Liver (tissue), 9 donors: Measurements from ENCODE around the gene L3MBTL1. TPM values are rescaled to one million over a fixed set of nuclear protein-coding genes. Genes with fewer than 3 reads are reported as not detected.

ENCODE experiments used
- DNase-seq: peaks from one replicate; pipeline ENCODE4 v3.0.0-alpha.2; 2017; ENCODE audit warnings: low spot score
- H3K27ac ChIP-seq, 2 donors: one replicate each; pipeline ENCODE4 v1.7.0; 2013; ENCODE audit warnings: inconsistent platforms in 2 of 2, low read length in 2 of 2, control low read depth in 1 of 2, low read depth in 1 of 2, mild to moderate bottlenecking in 1 of 2
- H3K27me3 ChIP-seq, 4 donors: one replicate each; pipeline versions ENCODE4 v1.6.1 to v1.7.0; 2013; ENCODE audit warnings: low read length in 3 of 4, inconsistent platforms in 1 of 4, mild to moderate bottlenecking in 1 of 4, moderate library complexity in 1 of 4; ENCODE audit not compliant: control insufficient read depth in 4 of 4, insufficient read depth in 4 of 4
- H3K36me3 ChIP-seq, 4 donors: one replicate each; pipeline versions ENCODE4 v1.6.1 to v1.7.0; 2013; ENCODE audit warnings: low read length in 3 of 4, mild to moderate bottlenecking in 3 of 4, low read depth in 1 of 4, moderate library complexity in 1 of 4; ENCODE audit not compliant: control insufficient read depth in 4 of 4, insufficient read depth in 3 of 4
- H3K4me1 ChIP-seq, 4 donors: one replicate each; pipeline versions ENCODE4 v1.6.1 to v1.7.0; 2013; ENCODE audit warnings: low read length in 3 of 4, mild to moderate bottlenecking in 3 of 4, moderate library complexity in 1 of 4; ENCODE audit not compliant: control insufficient read depth in 4 of 4, insufficient read depth in 4 of 4
- H3K4me3 ChIP-seq, 3 donors: one replicate each; pipeline versions ENCODE4 v1.6.1 to v1.7.0; 2013; ENCODE audit warnings: low read length in 3 of 3, control low read depth in 1 of 3, low read depth in 1 of 3, mild to moderate bottlenecking in 1 of 3
- H3K9ac ChIP-seq, 2 donors: one replicate each; pipeline ENCODE4 v1.7.0; 2013; ENCODE audit warnings: low read length in 2 of 2, mild to moderate bottlenecking in 2 of 2, moderate library complexity in 2 of 2, control low read depth in 1 of 2, low read depth in 1 of 2
- H3K9me3 ChIP-seq, 4 donors: one replicate each; pipeline versions ENCODE4 v1.6.1 to v1.7.0; 2013; ENCODE audit warnings: low read length in 3 of 4; ENCODE audit not compliant: control insufficient read depth in 4 of 4
- ATF3 ChIP-seq: IDR thresholded peaks from 2 replicates; pipeline ENCODE4 v1.6.1; 2016; ENCODE audit warnings: antibody characterized with exemption
- CTCF ChIP-seq: fragments of 150-350 bp; IDR thresholded peaks from 2 replicates; pipeline ENCODE4 v1.5.1; 2017; ENCODE audit warnings: improper control_type of control experiment, low read depth, low read length; ENCODE audit not compliant: missing input control
- EGR1 ChIP-seq, 2 donors: IDR thresholded peaks; 2 replicates each; pipeline ENCODE4 v1.6.1; 2016 to 2018; ENCODE audit warnings: antibody characterized with exemption in 2 of 2, low read depth in 2 of 2
- FOXA1 ChIP-seq: IDR thresholded peaks from 2 replicates; pipeline ENCODE4 v1.6.1; 2016; ENCODE audit warnings: antibody characterized with exemption
- FOXA2 ChIP-seq: IDR thresholded peaks from 2 replicates; pipeline ENCODE4 v1.6.1; 2016; ENCODE audit warnings: antibody characterized with exemption
- GABPA ChIP-seq, 2 donors: IDR thresholded peaks in 1 of 2; conservative IDR thresholded peaks in 1 of 2; 2 replicates each; pipeline ENCODE4 v1.6.1; 2016; ENCODE audit warnings: antibody characterized with exemption in 2 of 2, mild to moderate bottlenecking in 1 of 2, moderate library complexity in 1 of 2
- HNF4A ChIP-seq, 2 donors: conservative IDR thresholded peaks; 2 replicates each; pipeline ENCODE4 v1.6.1; 2016; ENCODE audit warnings: antibody characterized with exemption in 2 of 2, mild to moderate bottlenecking in 2 of 2
- HNF4G ChIP-seq: IDR thresholded peaks from 2 replicates; pipeline ENCODE4 v1.6.1; 2016; ENCODE audit warnings: antibody characterized with exemption
- JUND ChIP-seq, 2 donors: IDR thresholded peaks; 2 replicates each; pipeline ENCODE4 v1.6.1; 2016; ENCODE audit warnings: antibody characterized with exemption in 2 of 2
- NR2F2 ChIP-seq: IDR thresholded peaks from 2 replicates; pipeline ENCODE4 v1.6.1; 2016; ENCODE audit warnings: antibody characterized with exemption
- RAD21 ChIP-seq, 2 donors: IDR thresholded peaks; 2 replicates each; pipeline ENCODE4 v1.6.1; 2016; ENCODE audit warnings: antibody characterized with exemption in 2 of 2, mild to moderate bottlenecking in 2 of 2
- RXRA ChIP-seq, 2 donors: IDR thresholded peaks; 2 replicates each; pipeline ENCODE4 v1.6.1; 2017 to 2018; ENCODE audit warnings: antibody characterized with exemption in 2 of 2, mild to moderate bottlenecking in 1 of 2
- SP1 ChIP-seq: IDR thresholded peaks from 2 replicates; pipeline ENCODE4 v1.6.1; 2018; ENCODE audit warnings: antibody characterized with exemption, mild to moderate bottlenecking
- TAF1 ChIP-seq: conservative IDR thresholded peaks from 2 replicates; pipeline ENCODE4 v1.6.1; 2016; ENCODE audit warnings: antibody characterized with exemption, mild to moderate bottlenecking
- YY1 ChIP-seq: IDR thresholded peaks from 2 replicates; pipeline ENCODE4 v1.6.1; 2016; ENCODE audit warnings: antibody characterized with exemption, mild to moderate bottlenecking
- ZBTB33 ChIP-seq: IDR thresholded peaks from 2 replicates; pipeline ENCODE4 v1.6.1; 2016; ENCODE audit warnings: antibody characterized with exemption
- WGBS: extraction: QIAGEN DNeasy Blood & Tissue Kit; methylation state at CpG from one replicate; pipeline ENCODE4 v1.1.7; 2013; 5-methylcytosine and 5-hydroxymethylcytosine counted together
- polyA plus RNA-seq, 2 donors: library from polyadenylated mRNA; stranded (reverse) in 1 of 2; unstranded in 1 of 2; fragments of 200-250 nt in 1 of 2; fragments of >200 nt in 1 of 2; fragmentation: Nextera tagmentation in 1 of 2; extraction: Ambion mirVana in 1 of 2; gene quantifications; one replicate each; pipeline versions ENCODE4 v1.2.1 to v1.2.3, GENCODE V29; 2013 to 2015
- total RNA-seq, 2 donors: library from RNA; depleted of rRNA; stranded (reverse); fragments of >200 nt; gene quantifications; one replicate each; pipeline ENCODE4 v1.2.3, GENCODE V29; 2014
- TF ChIP-seq, protein P1 (sequence below): IDR thresholded peaks from 2 replicates; pipeline ENCODE4 v1.6.1; 2016; ENCODE audit warnings: antibody characterized with exemption
- TF ChIP-seq, protein P2 (sequence below): IDR thresholded peaks from 2 replicates; pipeline ENCODE4 v1.6.1; 2016; ENCODE audit warnings: antibody characterized with exemption, mild to moderate bottlenecking
- donor health status: healthy.
- donor health status: healthy.
- donor health status: healthy.
- donor health status: healthy.
- donor health status: healthy.

Gene L3MBTL1
- total and polyA plus RNA-seq, 4 donors: 0.45 to 5.6 (median 2.0) TPM

- no peaks in the 10 kb centered on the region for H3K27me3 ChIP-seq
- no peak for DNase-seq
- H3K27ac ChIP-seq: no peak overlapping the region
- H3K4me1 ChIP-seq: peaks cover 6 to 42% (median 24%) of the 10 kb centered on the region in 4 donors
- peaks cover 6 to 55% (median 50%) of the 10 kb centered on the region in 4 donors for H3K36me3 ChIP-seq
- no peaks in the 10 kb centered on the region for H3K9me3 ChIP-seq
- peak in 1 of 2 donors; percentile 51 for TF ChIP-seq HNF4A (conservative IDR thresholded peaks at IDR 0.05)
- no peak for TF ChIP-seq TAF1
- H3K9ac ChIP-seq: no peak overlapping the region
- 85% methylated on average over 10 of the region's 10 CpGs for WGBS
- no peak overlapping the region for H3K4me3 ChIP-seq
Measured at GRCh38 chr20:43460830-43461200, 46.7 kb upstream of the L3MBTL1 start.

DNA sequence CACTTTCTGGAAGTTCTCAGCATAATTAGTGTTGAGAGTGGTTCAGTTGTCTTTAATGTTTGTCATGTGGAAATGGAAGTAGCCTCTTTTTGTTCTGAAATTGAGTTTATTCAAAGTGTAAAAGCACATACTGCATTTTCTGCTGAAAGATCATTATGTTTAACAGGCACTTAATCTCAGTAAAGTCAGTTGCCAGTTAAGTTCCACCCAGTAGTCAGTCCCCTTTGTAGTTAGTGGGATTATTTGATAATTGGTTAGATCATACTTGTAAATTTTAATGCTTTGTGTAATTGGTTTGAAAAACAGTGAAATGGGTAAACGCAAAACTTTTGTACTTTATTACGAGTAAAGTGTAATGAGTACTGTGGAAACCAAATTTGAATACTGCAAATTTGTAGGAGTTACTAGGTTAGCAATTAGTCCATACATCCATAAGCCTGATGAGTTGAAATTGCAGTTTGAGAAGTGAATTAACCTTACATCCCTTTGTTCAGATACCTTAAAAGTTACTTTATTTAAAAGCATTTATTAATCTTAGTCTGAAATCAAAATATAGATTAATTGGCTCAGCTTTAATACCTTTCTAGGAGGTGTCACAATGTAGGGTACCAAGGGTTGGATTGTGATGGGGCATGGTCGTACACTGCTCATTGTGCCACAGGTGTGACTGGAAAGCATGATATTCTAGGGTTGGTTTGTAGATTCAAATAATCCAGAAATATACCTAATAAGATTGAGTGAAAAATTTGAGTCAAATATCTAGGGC, 45.4 kb upstream of the L3MBTL1 start:
- no peaks in the 10 kb centered on the region for H3K9me3 ChIP-seq
- peaks cover 7 to 36% (median 18%) of the 10 kb centered on the region in 4 donors for H3K4me1 ChIP-seq
- H3K9ac ChIP-seq: no peak overlapping the region
- no peak for DNase-seq
- no peak for TF ChIP-seq TAF1
- no peak for TF ChIP-seq HNF4A (conservative IDR thresholded peaks at IDR 0.05)
- no peak for TF ChIP-seq EGR1 (IDR thresholded peaks at IDR 0.05; ENCODE audit: low read depth in 2 of 2)
- TF ChIP-seq FOXA1: no peak
- TF ChIP-seq, protein P1, sequence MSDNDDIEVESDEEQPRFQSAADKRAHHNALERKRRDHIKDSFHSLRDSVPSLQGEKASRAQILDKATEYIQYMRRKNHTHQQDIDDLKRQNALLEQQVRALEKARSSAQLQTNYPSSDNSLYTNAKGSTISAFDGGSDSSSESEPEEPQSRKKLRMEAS: no peak
- no peak for TF ChIP-seq YY1
- no peak for TF ChIP-seq ATF3
- TF ChIP-seq JUND (IDR thresholded peaks at IDR 0.05): no peak
- TF ChIP-seq RAD21 (IDR thresholded peaks at IDR 0.05): no peak
- no peak for TF ChIP-seq GABPA (IDR thresholded peaks at IDR 0.05 in 1 of 2, conservative IDR thresholded peaks at IDR 0.05 in 1 of 2)
- TF ChIP-seq ZBTB33: no peak
- TF ChIP-seq RXRA (IDR thresholded peaks at IDR 0.05): no peak
- TF ChIP-seq, protein P2, sequence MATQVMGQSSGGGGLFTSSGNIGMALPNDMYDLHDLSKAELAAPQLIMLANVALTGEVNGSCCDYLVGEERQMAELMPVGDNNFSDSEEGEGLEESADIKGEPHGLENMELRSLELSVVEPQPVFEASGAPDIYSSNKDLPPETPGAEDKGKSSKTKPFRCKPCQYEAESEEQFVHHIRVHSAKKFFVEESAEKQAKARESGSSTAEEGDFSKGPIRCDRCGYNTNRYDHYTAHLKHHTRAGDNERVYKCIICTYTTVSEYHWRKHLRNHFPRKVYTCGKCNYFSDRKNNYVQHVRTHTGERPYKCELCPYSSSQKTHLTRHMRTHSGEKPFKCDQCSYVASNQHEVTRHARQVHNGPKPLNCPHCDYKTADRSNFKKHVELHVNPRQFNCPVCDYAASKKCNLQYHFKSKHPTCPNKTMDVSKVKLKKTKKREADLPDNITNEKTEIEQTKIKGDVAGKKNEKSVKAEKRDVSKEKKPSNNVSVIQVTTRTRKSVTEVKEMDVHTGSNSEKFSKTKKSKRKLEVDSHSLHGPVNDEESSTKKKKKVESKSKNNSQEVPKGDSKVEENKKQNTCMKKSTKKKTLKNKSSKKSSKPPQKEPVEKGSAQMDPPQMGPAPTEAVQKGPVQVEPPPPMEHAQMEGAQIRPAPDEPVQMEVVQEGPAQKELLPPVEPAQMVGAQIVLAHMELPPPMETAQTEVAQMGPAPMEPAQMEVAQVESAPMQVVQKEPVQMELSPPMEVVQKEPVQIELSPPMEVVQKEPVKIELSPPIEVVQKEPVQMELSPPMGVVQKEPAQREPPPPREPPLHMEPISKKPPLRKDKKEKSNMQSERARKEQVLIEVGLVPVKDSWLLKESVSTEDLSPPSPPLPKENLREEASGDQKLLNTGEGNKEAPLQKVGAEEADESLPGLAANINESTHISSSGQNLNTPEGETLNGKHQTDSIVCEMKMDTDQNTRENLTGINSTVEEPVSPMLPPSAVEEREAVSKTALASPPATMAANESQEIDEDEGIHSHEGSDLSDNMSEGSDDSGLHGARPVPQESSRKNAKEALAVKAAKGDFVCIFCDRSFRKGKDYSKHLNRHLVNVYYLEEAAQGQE: no peak
- TF ChIP-seq SP1: no peak
- no peak for TF ChIP-seq HNF4G
- no peak for TF ChIP-seq NR2F2
- TF ChIP-seq FOXA2: no peak
- TF ChIP-seq CTCF: no peak
- WGBS: 96% methylated on average over 3 of the region's 3 CpGs
- no peak overlapping the region for H3K4me3 ChIP-seq
- H3K36me3 ChIP-seq: peaks cover 6 to 61% (median 53%) of the 10 kb centered on the region in 4 donors
- H3K27me3 ChIP-seq: no peaks in the 10 kb centered on the region
- H3K27ac ChIP-seq: no peak overlapping the region
